SK-N-SH (cell line): ENCODE data around the gene SORBS1. TPM values are rescaled to one million over a fixed set of nuclear protein-coding genes. Genes with fewer than 3 reads are reported as not detected.

Experiments
- CTCF ChIA-PET: fragments of 300-600, 350-600 bp; formaldehyde crosslinking; extraction: SDS; loops from one replicate; lab custom pipeline; 2021; lab: Yijun Ruan, JAX
- POLR2A ChIA-PET: fragments of 350-600 bp; sonication (Branson Sonifier 250); formaldehyde crosslinking; extraction: SDS; loops from one replicate; lab custom pipeline; 2020; ENCODE audit warnings: antibody characterized with exemption, inconsistent platforms; lab: Yijun Ruan, JAX
- DNase-seq: peaks from one replicate; pipeline ENCODE4 v3.0.0; 2012
- H2AFZ ChIP-seq: fragments of 200-600 bp; sonication (generic); 2 replicates; pipeline ENCODE4 v1.8.1; 2016; ENCODE audit warnings: antibody characterized with exemption, mild to moderate bottlenecking, low read depth
- H3F3A ChIP-seq: fragments of 200-600 bp; sonication (generic); replicated peaks from 2 replicates; pipeline ENCODE3; 2016; ENCODE audit warnings: antibody characterized with exemption, mild to moderate bottlenecking; ENCODE audit not compliant: insufficient read depth
- H3K27ac ChIP-seq, 2 experiments: fragments of 200-500 bp in 1 of 2; fragments of 200-600 bp in 1 of 2; sonication (Bioruptor generic) in 1 of 2; sonication (generic), shearing (Covaris generic) in 1 of 2; 2 replicates each; pipeline versions ENCODE4 v1.5.1 to v1.6.1; 2014 to 2016; ENCODE audit warnings: low read depth in 2 of 2, inconsistent platforms in 1 of 2, low read length in 1 of 2, mild to moderate bottlenecking in 1 of 2, mixed read lengths in 1 of 2
- H3K27me3 ChIP-seq: fragments of 200-600 bp; sonication (generic), shearing (Covaris generic); 2 replicates; pipeline ENCODE4 v1.6.1; 2016; ENCODE audit warnings: mixed run types; ENCODE audit not compliant: insufficient read depth
- H3K36me3 ChIP-seq, 2 experiments: fragments of 200-500 bp in 1 of 2; fragments of 200-600 bp in 1 of 2; sonication (Bioruptor generic) in 1 of 2; sonication (generic) in 1 of 2; replicated peaks in 1 of 2; 2 replicates each; pipeline versions ENCODE3 to v1.5.1; 2014 to 2016; ENCODE audit warnings: low read length in 1 of 2, mild to moderate bottlenecking in 1 of 2; ENCODE audit not compliant: insufficient read depth in 2 of 2, control insufficient read depth in 1 of 2
- H3K4me1 ChIP-seq, 2 experiments: fragments of 200-500 bp in 1 of 2; fragments of 200-600 bp in 1 of 2; sonication (Bioruptor generic) in 1 of 2; sonication (generic), shearing (Covaris generic) in 1 of 2; 2 replicates each; pipeline versions ENCODE4 v1.5.1 to v1.6.1; 2014 to 2016; ENCODE audit warnings: low read depth in 1 of 2, low read length in 1 of 2, mixed run types in 1 of 2; ENCODE audit not compliant: insufficient read depth in 2 of 2, control insufficient read depth in 1 of 2
- H3K4me2 ChIP-seq: fragments of 200-600 bp; sonication (generic), shearing (Covaris generic); 2 replicates; pipeline ENCODE4 v1.6.1; 2017; ENCODE audit warnings: mixed run types
- H3K4me3 ChIP-seq, 2 experiments: fragments of 200-500 bp in 1 of 2; fragments of 200-600 bp in 1 of 2; sonication (Bioruptor generic) in 1 of 2; sonication (generic), shearing (Covaris generic) in 1 of 2; 2 replicates each; pipeline versions ENCODE4 v1.5.1 to v1.8.1; 2014 to 2016; ENCODE audit warnings: low read depth in 2 of 2, inconsistent platforms in 1 of 2, low read length in 1 of 2, mild to moderate bottlenecking in 1 of 2, mixed read lengths in 1 of 2, moderate library complexity in 1 of 2
- H3K79me2 ChIP-seq: fragments of 200-600 bp; sonication (generic); 2 replicates; pipeline ENCODE4 v1.8.1; 2017; ENCODE audit warnings: mild to moderate bottlenecking; ENCODE audit not compliant: insufficient read depth
- H3K9ac ChIP-seq: fragments of 200-600 bp; sonication (generic); 2 replicates; pipeline ENCODE4 v1.6.1; 2017; ENCODE audit warnings: mixed run types
- H3K9me2 ChIP-seq: fragments of 200-600 bp; sonication (generic); 2 replicates; pipeline ENCODE4 v1.6.1; 2017; ENCODE audit warnings: mixed run types
- H3K9me3 ChIP-seq: fragments of 200-600 bp; sonication (generic); 2 replicates; pipeline ENCODE4 v1.6.1; 2017; ENCODE audit warnings: mixed run types, mild to moderate bottlenecking, moderate library complexity
- H4K20me1 ChIP-seq: fragments of 200-600 bp; sonication (generic); 2 replicates; pipeline ENCODE4 v1.6.1; 2017; ENCODE audit warnings: mild to moderate bottlenecking, mixed run types; ENCODE audit not compliant: insufficient read depth
- CTCF ChIP-seq: fragments of 200-600 bp; sonication (generic); IDR thresholded peaks from 2 replicates; pipeline ENCODE4 v1.6.1; 2017; ENCODE audit warnings: antibody characterized with exemption, mild to moderate bottlenecking, moderate library complexity
- EP300 ChIP-seq, 2 experiments: IDR thresholded peaks; 2 replicates each; pipeline versions ENCODE4 v1.4.0 to v1.6.1; 2012; ENCODE audit warnings: borderline replicate concordance in 1 of 2, low read depth in 1 of 2, low read length in 1 of 2
- FOXJ3 ChIP-seq: sonication (generic); formaldehyde crosslinking; IDR thresholded peaks from 2 replicates; pipeline ENCODE4 v1.5.1; 2020; ENCODE audit warnings: mild to moderate bottlenecking, missing genetic modification reagents
- FOXM1 ChIP-seq: IDR thresholded peaks from 2 replicates; pipeline ENCODE4 v1.4.0; 2012; ENCODE audit warnings: low read depth, mild to moderate bottlenecking
- GABPA ChIP-seq: IDR thresholded peaks from 2 replicates; pipeline ENCODE4 v1.4.0; 2012; ENCODE audit warnings: low read depth, mild to moderate bottlenecking
- GATA2 ChIP-seq: sonication (generic); formaldehyde crosslinking; IDR thresholded peaks from 2 replicates; pipeline ENCODE4 v1.5.0; 2020; ENCODE audit warnings: mild to moderate bottlenecking, missing genetic modification reagents
- JUND ChIP-seq: IDR thresholded peaks from 2 replicates; pipeline ENCODE4 v1.4.0; 2012
- MEF2A ChIP-seq: IDR thresholded peaks from 2 replicates; pipeline ENCODE4 v1.4.0; 2012; ENCODE audit warnings: low read depth, borderline replicate concordance
- NFIC ChIP-seq: IDR thresholded peaks from 2 replicates; pipeline ENCODE4 v1.4.0; 2012; ENCODE audit warnings: borderline replicate concordance
- NRF1 ChIP-seq: IDR thresholded peaks from 2 replicates; pipeline ENCODE4 v1.6.1; 2012; ENCODE audit warnings: low read depth, mild to moderate bottlenecking, low read length
- RFX5 ChIP-seq: IDR thresholded peaks from 2 replicates; pipeline ENCODE4 v1.6.1; 2012; ENCODE audit warnings: mild to moderate bottlenecking, improper control_type of control experiment, low read length
- RXRA ChIP-seq: IDR thresholded peaks from 2 replicates; pipeline ENCODE4 v1.4.0; 2012; ENCODE audit warnings: low read depth, mild to moderate bottlenecking, borderline replicate concordance
- TAF1 ChIP-seq: IDR thresholded peaks from 2 replicates; pipeline ENCODE4 v1.6.1; 2012; ENCODE audit warnings: low read depth, mild to moderate bottlenecking, low read length, moderate library complexity, borderline replicate concordance
- TCF12 ChIP-seq: IDR thresholded peaks from 2 replicates; pipeline ENCODE4 v1.4.0; 2012
- TEAD4 ChIP-seq: IDR thresholded peaks from 2 replicates; pipeline ENCODE4 v1.4.0; 2012; ENCODE audit warnings: mild to moderate bottlenecking, borderline replicate concordance; ENCODE audit not compliant: insufficient read depth
- USF1 ChIP-seq: IDR thresholded peaks from 2 replicates; pipeline ENCODE4 v1.4.0; 2012; ENCODE audit warnings: low read depth, borderline replicate concordance
- YY1 ChIP-seq: IDR thresholded peaks from 2 replicates; pipeline ENCODE4 v1.4.0; 2012; ENCODE audit warnings: low read depth, mild to moderate bottlenecking
- WGBS: methylation state at CpG from one replicate; pipeline ENCODE4 v1.1.6; 2017; ENCODE audit warnings: low lambda C conversion rate; 5-methylcytosine and 5-hydroxymethylcytosine counted together
- polyA plus RNA-seq, 3 experiments: library from polyadenylated mRNA; depleted of rRNA; stranded (reverse); fragments of >200 nt; gene quantifications; 2 replicates each; pipeline ENCODE4 v1.2.3, GENCODE V29; 2012
- TF ChIP-seq, protein P1 (sequence below): fragments of 150-350 bp; IDR thresholded peaks from 2 replicates; pipeline ENCODE4 v1.6.1; 2017; ENCODE audit warnings: antibody characterized with exemption, low read length, low read depth, borderline replicate concordance
- TF ChIP-seq, protein P2 (sequence below): IDR thresholded peaks from 2 replicates; pipeline ENCODE4 v1.6.1; 2012; ENCODE audit warnings: mild to moderate bottlenecking, low read depth, low read length, moderate library complexity

The SORBS1 gene
- polyA plus RNA-seq, 1 of the 3 experiments (the other 2 are of a cell fraction) = 0.36 TPM

DNA sequence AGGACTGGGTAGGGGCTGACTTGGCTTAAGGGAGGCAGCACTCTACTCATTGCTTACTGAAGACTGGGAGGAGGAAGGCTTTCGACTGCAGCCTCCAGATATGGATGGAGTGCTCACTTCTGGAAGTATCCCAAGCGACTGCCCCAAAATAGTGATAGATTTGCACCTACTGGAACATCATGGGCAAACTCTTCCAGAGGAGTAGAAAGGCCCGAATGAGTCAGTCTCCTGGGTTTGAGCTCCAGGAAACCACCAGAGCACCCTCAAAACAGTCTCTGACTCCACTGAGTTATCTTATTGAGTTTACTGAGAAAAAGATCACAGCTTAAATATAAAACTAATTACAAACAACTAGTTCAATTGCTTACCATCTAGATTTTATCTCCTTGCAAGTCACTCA lies 233.2 kb downstream of the SORBS1 start:
- Histone ChIP-seq H3K79me2 (no peaks in the 10 kb centered on the region), H3K4me2 (no peak overlapping the region), H2AFZ (no peak overlapping the region), H3K4me1 (peaks cover 0 to 10% of the 10 kb centered on the region in 2 experiments; a peak in 2 of 4 replicates), H3K27ac (no peak overlapping the region), H3K4me3 (no peak overlapping the region), H3K9ac (no peak overlapping the region)
- no peak for TF ChIP-seq GABPA
- no peak for TF ChIP-seq YY1
- no peak for TF ChIP-seq CTCF
- TF ChIP-seq, protein P1, sequence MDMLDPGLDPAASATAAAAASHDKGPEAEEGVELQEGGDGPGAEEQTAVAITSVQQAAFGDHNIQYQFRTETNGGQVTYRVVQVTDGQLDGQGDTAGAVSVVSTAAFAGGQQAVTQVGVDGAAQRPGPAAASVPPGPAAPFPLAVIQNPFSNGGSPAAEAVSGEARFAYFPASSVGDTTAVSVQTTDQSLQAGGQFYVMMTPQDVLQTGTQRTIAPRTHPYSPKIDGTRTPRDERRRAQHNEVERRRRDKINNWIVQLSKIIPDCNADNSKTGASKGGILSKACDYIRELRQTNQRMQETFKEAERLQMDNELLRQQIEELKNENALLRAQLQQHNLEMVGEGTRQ = no peak
- TF ChIP-seq JUND = no peak
- TF ChIP-seq FOXJ3 (CRISPR knock-in tag) = no peak
- no peak for TF ChIP-seq FOXM1
- TF ChIP-seq, all 33 proteins: peak for 0
- ChIA-PET POLR2A (no interaction called here), CTCF (interaction anchor here (0.8 to 1.1 kb wide), 2 partner anchors 83 to 85 kb away, joined by 3 to 4 read pairs; no protein-coding TSS in a partner anchor)
- H3K9me3 ChIP-seq = no peaks in the 10 kb centered on the region
- 79% methylated on average over 3 of the region's 3 CpGs for WGBS
- H3K36me3 ChIP-seq = no peaks in the 10 kb centered on the region
- no peak for DNase-seq
- H3F3A ChIP-seq = no peaks in the 10 kb centered on the region
- no peaks in the 10 kb centered on the region for H4K20me1 ChIP-seq
- no peaks in the 10 kb centered on the region for H3K9me2 ChIP-seq
- no peaks in the 10 kb centered on the region for H3K27me3 ChIP-seq

- H3K9ac ChIP-seq = no peak overlapping the region
- no peak overlapping the region for H3K4me3 ChIP-seq
- peak; percentile 48 for DNase-seq
- no peaks in the 10 kb centered on the region for H3F3A ChIP-seq
- H2AFZ ChIP-seq = no peak overlapping the region
- H3K9me3 ChIP-seq = no peaks in the 10 kb centered on the region
- TF ChIP-seq USF1 = no peak
- no peak for TF ChIP-seq NRF1
- peak; percentile 33; the same call in 1 of the 2 replicates for TF ChIP-seq NFIC
- TF ChIP-seq TCF12 = peak; percentile 20; the same call in 1 of the 2 replicates
- TF ChIP-seq GATA2 (CRISPR knock-in tag) = no peak; the same call in 1 of the 2 replicates
- no peak for TF ChIP-seq TEAD4
- no peak for TF ChIP-seq TAF1
- TF ChIP-seq, protein P2, sequence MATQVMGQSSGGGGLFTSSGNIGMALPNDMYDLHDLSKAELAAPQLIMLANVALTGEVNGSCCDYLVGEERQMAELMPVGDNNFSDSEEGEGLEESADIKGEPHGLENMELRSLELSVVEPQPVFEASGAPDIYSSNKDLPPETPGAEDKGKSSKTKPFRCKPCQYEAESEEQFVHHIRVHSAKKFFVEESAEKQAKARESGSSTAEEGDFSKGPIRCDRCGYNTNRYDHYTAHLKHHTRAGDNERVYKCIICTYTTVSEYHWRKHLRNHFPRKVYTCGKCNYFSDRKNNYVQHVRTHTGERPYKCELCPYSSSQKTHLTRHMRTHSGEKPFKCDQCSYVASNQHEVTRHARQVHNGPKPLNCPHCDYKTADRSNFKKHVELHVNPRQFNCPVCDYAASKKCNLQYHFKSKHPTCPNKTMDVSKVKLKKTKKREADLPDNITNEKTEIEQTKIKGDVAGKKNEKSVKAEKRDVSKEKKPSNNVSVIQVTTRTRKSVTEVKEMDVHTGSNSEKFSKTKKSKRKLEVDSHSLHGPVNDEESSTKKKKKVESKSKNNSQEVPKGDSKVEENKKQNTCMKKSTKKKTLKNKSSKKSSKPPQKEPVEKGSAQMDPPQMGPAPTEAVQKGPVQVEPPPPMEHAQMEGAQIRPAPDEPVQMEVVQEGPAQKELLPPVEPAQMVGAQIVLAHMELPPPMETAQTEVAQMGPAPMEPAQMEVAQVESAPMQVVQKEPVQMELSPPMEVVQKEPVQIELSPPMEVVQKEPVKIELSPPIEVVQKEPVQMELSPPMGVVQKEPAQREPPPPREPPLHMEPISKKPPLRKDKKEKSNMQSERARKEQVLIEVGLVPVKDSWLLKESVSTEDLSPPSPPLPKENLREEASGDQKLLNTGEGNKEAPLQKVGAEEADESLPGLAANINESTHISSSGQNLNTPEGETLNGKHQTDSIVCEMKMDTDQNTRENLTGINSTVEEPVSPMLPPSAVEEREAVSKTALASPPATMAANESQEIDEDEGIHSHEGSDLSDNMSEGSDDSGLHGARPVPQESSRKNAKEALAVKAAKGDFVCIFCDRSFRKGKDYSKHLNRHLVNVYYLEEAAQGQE = no peak
- TF ChIP-seq MEF2A = no peak
- no peak for TF ChIP-seq RFX5
- TF ChIP-seq RXRA = no peak
- TF ChIP-seq EP300 (IDR thresholded peaks at IDR 0.05; ENCODE audit: borderline replicate concordance in 1 of 2, low read depth in 1 of 2, low read length in 1 of 2) = 0 out of 4 replicates have a peak, but pooled peaks of 1 of the 2 experiments have one; percentile 11
- no peak for TF ChIP-seq FOXJ3 (CRISPR knock-in tag)
- POLR2A ChIA-PET = no interaction called here
- no peaks in the 10 kb centered on the region for H3K9me2 ChIP-seq
- peaks cover 0 to 10% of the 10 kb centered on the region in 2 experiments; a peak in 2 of 4 replicates for H3K4me1 ChIP-seq
- H4K20me1 ChIP-seq = no peaks in the 10 kb centered on the region
- no peak overlapping the region for H3K4me2 ChIP-seq
- no peaks in the 10 kb centered on the region for H3K79me2 ChIP-seq
- H3K36me3 ChIP-seq = no peaks in the 10 kb centered on the region
- no peaks in the 10 kb centered on the region for H3K27me3 ChIP-seq
- H3K27ac ChIP-seq = peak overlapping the region in 1 of 2 experiments; percentile 40; a peak in 2 of 4 replicates
- 52% methylated on average over 5 of the region's 5 CpGs for WGBS
- CTCF ChIA-PET = interaction anchor here (0.8 to 1.1 kb wide), 2 partner anchors 82 to 85 kb away, joined by 3 to 4 read pairs; no protein-coding TSS in a partner anchor
Measured at GRCh38 chr10:95327367-95327766, 233.8 kb downstream of the SORBS1 start.
